NB4 (cell line): ENCODE results near the gene CPNE4.

Source experiments
- DNase-seq: peaks from one replicate; pipeline ENCODE4 v3.0.0; 2010; ENCODE audit warnings: low read depth
- H3K4me3 ChIP-seq: one replicate; pipeline ENCODE4 v1.5.1; 2011; ENCODE audit warnings: mild to moderate bottlenecking, low read depth, low read length, moderate library complexity
- MYC ChIP-seq: IDR thresholded peaks from 2 replicates; pipeline ENCODE4 v1.6.1; 2011; ENCODE audit warnings: low read depth, low read length
- POLR2A ChIP-seq: IDR thresholded peaks from 2 replicates; pipeline ENCODE4 v1.6.1; 2011; ENCODE audit warnings: mild to moderate bottlenecking; ENCODE audit not compliant: insufficient read length; ENCODE audit errors: extremely low read depth
- TF ChIP-seq, protein P1 (sequence below): IDR thresholded peaks from 2 replicates; pipeline ENCODE4 v1.6.1; 2011; ENCODE audit warnings: low read depth, low read length
- TF ChIP-seq, protein P2 (sequence below): IDR thresholded peaks from one replicate; pipeline ENCODE4 v1.5.1; 2012; ENCODE audit warnings: low read depth, low read length

The CPNE4 gene

DNA sequence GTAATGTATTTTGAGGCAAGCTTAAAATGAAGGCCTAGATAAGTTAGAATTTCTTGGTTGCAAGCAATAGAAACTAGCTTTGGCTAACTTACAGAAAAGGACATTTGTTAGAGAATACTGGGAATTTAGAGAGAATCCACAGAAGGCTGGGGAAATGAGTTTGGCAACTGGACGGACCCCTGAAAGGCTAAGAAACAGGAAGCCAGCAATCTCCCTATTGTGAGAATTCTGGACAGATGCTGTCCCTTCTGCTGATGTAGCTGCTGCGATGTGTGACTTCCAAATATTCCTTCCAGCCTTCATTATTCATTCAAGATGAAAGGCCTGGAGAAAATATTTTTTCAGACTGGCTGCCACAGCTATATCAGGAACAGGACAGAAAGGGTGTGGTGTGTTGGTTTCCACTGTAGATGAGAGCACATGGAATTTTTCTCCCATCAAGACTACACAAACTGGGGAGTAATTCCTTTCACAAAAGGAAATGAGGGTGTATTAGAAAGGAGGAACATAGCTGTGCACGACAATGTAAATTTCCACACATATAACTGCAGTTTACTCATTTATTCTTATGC is 213.5 kb downstream of the CPNE4 start:
- no peak for DNase-seq
- TF ChIP-seq, protein P1, sequence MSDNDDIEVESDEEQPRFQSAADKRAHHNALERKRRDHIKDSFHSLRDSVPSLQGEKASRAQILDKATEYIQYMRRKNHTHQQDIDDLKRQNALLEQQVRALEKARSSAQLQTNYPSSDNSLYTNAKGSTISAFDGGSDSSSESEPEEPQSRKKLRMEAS, result no peak
- no peak for TF ChIP-seq MYC
- H3K4me3 ChIP-seq, result no peak overlapping the region

DNA sequence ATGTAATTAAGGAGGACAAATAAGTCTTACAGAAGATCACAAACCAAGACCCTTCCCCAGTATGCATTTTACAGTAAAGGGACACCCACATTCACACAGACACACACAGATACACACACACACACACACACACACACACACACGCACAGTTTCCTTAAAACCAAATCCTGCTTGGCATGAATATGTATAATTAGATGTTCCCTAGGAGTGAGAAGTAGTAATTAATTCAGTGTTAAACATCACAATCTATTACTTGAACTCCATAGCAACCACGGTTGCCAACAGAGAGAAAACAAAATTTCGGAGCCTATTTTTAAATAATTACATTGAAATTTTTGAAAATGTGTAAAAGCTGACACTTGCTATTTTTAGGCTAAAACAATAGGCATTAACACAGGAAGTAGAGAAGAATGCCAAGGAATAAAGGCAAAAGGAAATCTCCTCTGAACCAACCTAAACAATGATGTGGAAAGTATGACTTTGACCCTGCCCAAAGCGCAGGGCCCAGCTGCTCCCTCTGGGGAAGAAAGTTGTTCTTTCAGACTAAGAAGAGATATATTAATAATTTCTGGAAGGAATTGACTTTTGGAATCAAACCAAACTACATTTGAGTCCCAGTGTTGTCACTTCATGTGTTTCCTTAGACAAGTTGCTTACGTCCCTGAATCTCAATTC is 215.3 kb downstream of the CPNE4 start:
- no peak for DNase-seq
- no peak overlapping the region for H3K4me3 ChIP-seq
- no peak for TF ChIP-seq POLR2A

DNA sequence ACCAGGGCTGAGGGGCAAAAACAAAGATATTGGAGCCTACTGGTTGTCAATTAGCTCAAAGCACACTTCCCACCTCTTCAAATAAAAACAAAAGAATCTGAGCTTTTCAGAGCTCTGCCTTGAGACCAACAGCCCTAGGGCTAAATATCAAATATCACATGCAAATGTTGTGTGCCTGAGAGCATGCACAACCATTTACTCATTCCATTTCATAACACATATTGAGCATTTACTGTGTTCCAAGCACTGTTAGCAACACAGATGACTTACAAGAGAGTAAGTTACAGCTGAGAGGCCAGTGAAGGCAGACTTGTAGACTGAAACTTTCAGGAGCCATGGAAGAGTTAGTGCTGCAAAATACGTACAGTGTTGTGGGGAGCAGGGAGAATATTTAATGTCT is 222.4 kb downstream of the CPNE4 start:
- no peak overlapping the region for H3K4me3 ChIP-seq
- no peak for DNase-seq
- TF ChIP-seq POLR2A (no peak), MYC (no peak)
- TF ChIP-seq, protein P2, sequence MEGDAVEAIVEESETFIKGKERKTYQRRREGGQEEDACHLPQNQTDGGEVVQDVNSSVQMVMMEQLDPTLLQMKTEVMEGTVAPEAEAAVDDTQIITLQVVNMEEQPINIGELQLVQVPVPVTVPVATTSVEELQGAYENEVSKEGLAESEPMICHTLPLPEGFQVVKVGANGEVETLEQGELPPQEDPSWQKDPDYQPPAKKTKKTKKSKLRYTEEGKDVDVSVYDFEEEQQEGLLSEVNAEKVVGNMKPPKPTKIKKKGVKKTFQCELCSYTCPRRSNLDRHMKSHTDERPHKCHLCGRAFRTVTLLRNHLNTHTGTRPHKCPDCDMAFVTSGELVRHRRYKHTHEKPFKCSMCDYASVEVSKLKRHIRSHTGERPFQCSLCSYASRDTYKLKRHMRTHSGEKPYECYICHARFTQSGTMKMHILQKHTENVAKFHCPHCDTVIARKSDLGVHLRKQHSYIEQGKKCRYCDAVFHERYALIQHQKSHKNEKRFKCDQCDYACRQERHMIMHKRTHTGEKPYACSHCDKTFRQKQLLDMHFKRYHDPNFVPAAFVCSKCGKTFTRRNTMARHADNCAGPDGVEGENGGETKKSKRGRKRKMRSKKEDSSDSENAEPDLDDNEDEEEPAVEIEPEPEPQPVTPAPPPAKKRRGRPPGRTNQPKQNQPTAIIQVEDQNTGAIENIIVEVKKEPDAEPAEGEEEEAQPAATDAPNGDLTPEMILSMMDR, result no peak
- TF ChIP-seq, protein P1, result no peak

DNA sequence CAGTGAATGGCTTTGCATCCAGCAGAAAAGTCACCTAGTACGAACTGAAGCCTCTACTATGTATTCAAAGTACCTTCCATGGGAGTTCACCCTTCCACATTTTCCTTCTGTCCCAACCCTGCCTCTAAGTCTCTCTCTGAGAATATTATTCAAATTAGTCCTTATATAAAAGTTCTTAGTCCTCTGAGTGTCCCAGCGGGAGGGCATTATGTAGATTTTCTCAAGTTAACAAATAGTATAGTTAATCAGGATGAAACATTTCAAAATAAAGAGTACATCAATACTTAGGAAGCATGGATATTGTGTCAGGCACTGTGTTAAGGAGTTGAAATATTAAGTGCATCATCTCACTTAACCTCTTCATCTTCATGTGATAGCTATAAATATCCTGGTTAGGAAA is 223.3 kb downstream of the CPNE4 start:
- no peak for DNase-seq
- TF ChIP-seq, protein P1, result no peak
- TF ChIP-seq POLR2A (no peak), MYC (no peak)
- TF ChIP-seq, protein P2, result no peak
- no peak overlapping the region for H3K4me3 ChIP-seq

DNA sequence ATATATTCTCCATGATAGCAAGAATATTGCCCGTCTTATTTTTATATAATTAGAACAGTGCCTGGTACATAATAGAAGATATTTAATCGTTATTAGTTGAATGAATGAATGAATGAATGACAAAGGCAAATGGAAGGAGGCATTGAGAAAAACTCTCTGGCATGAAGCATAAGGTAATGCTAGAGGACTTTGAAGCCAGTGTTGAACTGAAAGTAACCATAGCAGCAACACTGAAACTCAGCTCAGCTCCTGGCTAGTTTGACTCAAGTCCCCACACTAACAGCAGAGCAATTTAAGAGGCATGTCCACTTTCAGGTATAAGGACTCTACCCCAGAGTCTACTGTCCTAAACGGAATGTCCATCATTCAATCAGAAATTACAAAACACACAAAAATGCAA is 227.0 kb downstream of the CPNE4 start:
- TF ChIP-seq POLR2A (no peak), MYC (no peak)
- TF ChIP-seq, protein P2, result no peak
- TF ChIP-seq, protein P1, result no peak
- H3K4me3 ChIP-seq, result no peak overlapping the region
- no peak for DNase-seq

DNA sequence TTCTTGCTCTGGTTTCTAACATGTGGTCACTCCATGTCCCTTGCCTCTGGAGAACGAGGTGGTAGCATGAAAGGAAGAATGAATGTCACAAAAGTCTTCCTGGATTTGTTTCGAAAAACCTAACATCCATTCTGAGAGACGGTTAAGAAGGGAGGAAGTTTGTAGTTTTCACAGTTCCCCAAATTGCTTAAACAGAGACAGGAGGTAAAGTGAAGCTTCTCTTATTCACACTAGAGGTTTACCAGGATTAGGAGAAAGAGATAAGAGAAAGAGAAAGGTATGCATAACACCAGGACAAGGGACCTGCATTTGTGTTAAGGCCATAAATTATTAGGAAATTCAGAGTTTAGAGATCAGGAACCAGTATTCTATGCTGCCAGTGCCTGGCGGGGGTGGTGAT is 228.1 kb downstream of the CPNE4 start:
- TF ChIP-seq POLR2A, result no peak
- no peak overlapping the region for H3K4me3 ChIP-seq
- peak; percentile 4 for DNase-seq

DNA sequence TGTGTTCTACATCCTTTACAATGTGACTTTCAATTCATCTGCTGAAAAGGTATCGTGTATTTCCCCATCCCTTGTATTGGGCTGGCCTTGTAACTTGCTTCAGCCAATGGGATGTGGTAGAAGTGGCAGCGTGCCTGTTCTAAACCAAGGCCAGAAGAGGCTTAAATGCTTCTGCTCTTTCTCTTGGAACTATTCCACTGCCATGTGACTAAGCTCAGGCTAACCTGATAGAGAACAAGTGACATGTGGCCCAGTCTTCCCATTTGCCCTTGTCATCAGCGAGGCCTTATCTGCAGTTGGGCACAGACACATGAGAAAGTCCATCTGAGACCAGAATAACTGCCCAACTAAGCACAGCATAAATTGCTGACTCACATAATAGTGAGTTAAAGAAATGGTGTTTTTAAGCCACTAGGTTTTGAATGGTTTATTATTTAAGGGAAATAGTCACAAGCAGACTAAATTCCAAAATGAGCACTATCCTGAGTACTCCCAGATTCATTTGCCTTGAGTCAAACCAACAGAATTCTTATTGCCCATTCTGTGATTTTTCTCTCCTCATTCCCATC is 230.2 kb downstream of the CPNE4 start:
- DNase-seq, result no peak
- TF ChIP-seq MYC (no peak), POLR2A (no peak)
- TF ChIP-seq, protein P2, result no peak
- TF ChIP-seq, protein P1, result no peak
- no peak overlapping the region for H3K4me3 ChIP-seq
